Activated CD8-positive, alpha-beta memory T cell treated with anti-CD3 and anti-CD28 coated beads for 36 hours (primary cell): ENCODE data around the gene GALR3. TPM values are rescaled to one million over a fixed set of nuclear protein-coding genes. Genes with fewer than 3 reads are reported as not detected.
"Not testable (repeated sequence)": the region's sequence is repeated elsewhere in the genome, so short reads cannot be mapped to it uniquely, and the experiment has no call there.

Experiments
- CTCF ChIA-PET: fragments of 350-600 bp; sonication (Branson Sonifier 250); formaldehyde crosslinking; loops from one replicate; lab custom pipeline; 2021; ENCODE audit warnings: antibody characterized with exemption; lab: Charles Lee
- POLR2A ChIA-PET: fragments of 350-600 bp; sonication (Branson Sonifier 250); formaldehyde crosslinking; loops from one replicate; lab custom pipeline; 2021; ENCODE audit warnings: antibody characterized with exemption; lab: Charles Lee
- total RNA-seq, 2 experiments: library from RNA; stranded (reverse); gene quantifications; one replicate each; pipeline ENCODE4 v1.2.3, GENCODE V29; 2021

The GALR3 gene
- not detected for total RNA-seq

GRCh38 chr22:37823134-37823985 is at the start of gene GALR3:
GALR3 (plus strand) TSS chr22:37823382; CDS start chr22:37823407, 25 bp downstream.
- ChIA-PET CTCF (interaction anchor here (0.9 to 1.4 kb wide), 2 partner anchors 40 to 142 kb away, joined by 3 to 5 read pairs; no protein-coding TSS in a partner anchor), POLR2A (interaction anchor here (2.3 kb wide), 1 partner anchor 21 kb away, joined by 8 read pairs; the partner anchor contains the start of gene ANKRD54)

GRCh38 chr22:37774728-37775127 is 48.5 kb upstream of the GALR3 start:
- CTCF ChIA-PET: no interaction called here
- POLR2A ChIA-PET: no interaction called here

GRCh38 chr22:37775785-37776638 is 47.2 kb upstream of the GALR3 start:
- POLR2A ChIA-PET: no interaction called here
- CTCF ChIA-PET: interaction anchor here (0.7 to 1.3 kb wide), 2 partner anchors 41 to 1331 kb away, joined by 3 to 4 read pairs; no protein-coding TSS in a partner anchor

- ChIA-PET POLR2A (no interaction called here), CTCF (interaction anchor here (0.7 to 1.3 kb wide), 2 partner anchors 41 to 1332 kb away, joined by 3 to 4 read pairs; no protein-coding TSS in a partner anchor)
Measured at GRCh38 chr22:37776639-37777005, 46.6 kb upstream of the GALR3 start.

- ChIA-PET POLR2A (interaction anchor here (1.2 kb wide), 1 partner anchor 9 kb away, joined by 3 read pairs; no protein-coding TSS in a partner anchor), CTCF (interaction anchor here (0.7 kb wide), 1 partner anchor 1332 kb away, joined by 3 read pairs; no protein-coding TSS in a partner anchor)
Measured at GRCh38 chr22:37777122-37777687, 46.0 kb upstream of the GALR3 start.

GRCh38 chr22:37778370-37779009 is 44.7 kb upstream of the GALR3 start:
- CTCF ChIA-PET: no interaction called here

GRCh38 chr22:37781434-37782059 is 41.6 kb upstream of the GALR3 start:
- ChIA-PET POLR2A (interaction anchor here (0.7 kb wide), 1 partner anchor 39 kb away, joined by 11 read pairs; no protein-coding TSS in a partner anchor), CTCF (no interaction called here)

More at GRCh38 chr22:37778370-37779009, 44.7 kb upstream of the GALR3 start:
- POLR2A ChIA-PET: interaction anchor here (1.2 kb wide), 1 partner anchor 10 kb away, joined by 3 read pairs; no protein-coding TSS in a partner anchor

- ChIA-PET POLR2A (interaction anchor here (0.6 kb wide), 1 partner anchor 181 kb away, joined by 4 read pairs; no protein-coding TSS in a partner anchor), CTCF (interaction anchor here (0.5 to 1.0 kb wide), 2 partner anchors 11 to 64 kb away, joined by 3 to 6 read pairs; no protein-coding TSS in a partner anchor)
Measured at GRCh38 chr22:37782340-37783168, 40.6 kb upstream of the GALR3 start.

GRCh38 chr22:37784829-37785495 is 38.2 kb upstream of the GALR3 start:
- CTCF ChIA-PET: no interaction called here

GRCh38 chr22:37790234-37790633 is 32.9 kb upstream of the GALR3 start:
- ChIA-PET CTCF (no interaction called here), POLR2A (no interaction called here)

More at GRCh38 chr22:37784829-37785495, 38.2 kb upstream of the GALR3 start:
- POLR2A ChIA-PET: no interaction called here

GRCh38 chr22:37792494-37792893 is 30.7 kb upstream of the GALR3 start:
- ChIA-PET CTCF (interaction anchor here (0.5 kb wide), 1 partner anchor 90 kb away, joined by 3 read pairs; no protein-coding TSS in a partner anchor), POLR2A (no interaction called here)

- CTCF ChIA-PET: no interaction called here
Measured at GRCh38 chr22:37794376-37794775, 28.8 kb upstream of the GALR3 start.

GRCh38 chr22:37796079-37796478 is 27.1 kb upstream of the GALR3 start:
- ChIA-PET CTCF (no interaction called here), POLR2A (no interaction called here)

More at GRCh38 chr22:37794376-37794775, 28.8 kb upstream of the GALR3 start:
- POLR2A ChIA-PET: no interaction called here

GRCh38 chr22:37797259-37797658 is 25.9 kb upstream of the GALR3 start:
- POLR2A ChIA-PET, CTCF ChIA-PET: not testable (repeated sequence)

- ChIA-PET POLR2A (no interaction called here), CTCF (no interaction called here)
Measured at GRCh38 chr22:37797874-37798500, 25.2 kb upstream of the GALR3 start.

GRCh38 chr22:37799979-37800378 is 23.2 kb upstream of the GALR3 start:
- POLR2A ChIA-PET, CTCF ChIA-PET: not testable (repeated sequence)
